AG04449 (cell line): ENCODE measurements around the gene STIL.
"Not testable (repeated sequence)": the region's sequence is repeated elsewhere in the genome, so short reads cannot be mapped to it uniquely, and the experiment has no call there.

Source experiments
- CTCF ChIA-PET: fragments of 350-600 bp; formaldehyde crosslinking; extraction: SDS; loops from one replicate; lab custom pipeline; 2021; ENCODE audit warnings: antibody characterized with exemption; lab: Yijun Ruan, JAX
- POLR2A ChIA-PET: fragments of 400-600, 350-600 bp; formaldehyde crosslinking; extraction: SDS; loops from one replicate; lab custom pipeline; 2020; ENCODE audit warnings: antibody characterized with exemption, inconsistent platforms; lab: Yijun Ruan, JAX
- DNase-seq: peaks from one replicate; pipeline ENCODE4 v3.0.0-alpha.2; 2010; ENCODE audit warnings: low read depth, low spot score
- H3K4me3 ChIP-seq: 2 replicates; pipeline ENCODE4 v1.5.1; 2011; ENCODE audit warnings: low read depth, mild to moderate bottlenecking, control low read depth, low read length
- CTCF ChIP-seq: IDR thresholded peaks from one replicate; pipeline ENCODE4 v1.5.1; 2011; ENCODE audit warnings: mild to moderate bottlenecking, moderate library complexity, low read length, control low read depth, inconsistent platforms; ENCODE audit not compliant: insufficient read depth; ENCODE audit errors: missing control alignments

Gene STIL

GRCh38 chr1:47207803-47208373 is 106.1 kb downstream of the STIL start:
- no peak for TF ChIP-seq CTCF
- CTCF ChIA-PET, result interaction anchor here (0.7 to 4.8 kb wide), 3 partner anchors 14 to 55 kb away, joined by 3 to 46 read pairs (median 3); no protein-coding TSS in a partner anchor
- DNase-seq, result no peak
- H3K4me3 ChIP-seq, result no peak overlapping the region
- POLR2A ChIA-PET, result interaction anchor here (0.6 kb wide), 1 partner anchor 31 kb away, joined by 5 read pairs; no protein-coding TSS in a partner anchor

- TF ChIP-seq CTCF, result no peak
- ChIA-PET CTCF (interaction anchor here (1.5 to 4.8 kb wide), 3 partner anchors 12 to 31 kb away, joined by 4 to 46 read pairs (median 5); no protein-coding TSS in a partner anchor), POLR2A (no interaction called here)
- DNase-seq, result no peak
- H3K4me3 ChIP-seq, result no peak overlapping the region
These were observed 108.0 kb downstream of the STIL start for GRCh38 chr1:47205918-47206317.

- POLR2A ChIA-PET, DNase-seq, H3K4me3 ChIP-seq, CTCF ChIA-PET: not testable (repeated sequence)
These were observed 110.4 kb downstream of the STIL start for GRCh38 chr1:47203504-47203903.

- DNase-seq, result no peak
- no peak for TF ChIP-seq CTCF
- ChIA-PET CTCF (interaction anchor here (1.2 to 2.8 kb wide), 4 partner anchors 8 to 62 kb away, joined by 3 to 44 read pairs (median 10); no protein-coding TSS in a partner anchor), POLR2A (interaction anchor here (1.2 kb wide), 1 partner anchor 8 kb away, joined by 3 read pairs; no protein-coding TSS in a partner anchor)
- H3K4me3 ChIP-seq, result no peak overlapping the region
These were observed 112.8 kb downstream of the STIL start for GRCh38 chr1:47201179-47201578.
